GM12878 (cell line): ENCODE measurements around the gene LMX1B. TPM values are rescaled to one million over a fixed set of nuclear protein-coding genes. Genes with fewer than 3 reads are reported as not detected.

Source experiments
- ATAC-seq: fragments of 200-7000 bp; cut with Tn5 transposase; 3 replicates; pipeline ENCODE4 v1.9.1; 2020; ENCODE audit warnings: mild to moderate bottlenecking, moderate library complexity
- BruUV-seq: library from RNA; stranded (reverse); fragments of 400-500 nt; replicated peaks from 2 replicates; lab custom pipeline; 2021; lab: Mats Ljungman, UMichigan
- CTCF ChIA-PET: fragments of 300-600 bp; sonication (Branson Sonifier 250); formaldehyde crosslinking; extraction: SDS; loops from one replicate; lab custom pipeline; 2021; ENCODE audit warnings: inconsistent platforms; lab: Yijun Ruan, JAX
- POLR2A ChIA-PET: fragments of 350-600 bp; formaldehyde crosslinking; extraction: SDS; loops from one replicate; lab custom pipeline; 2021; ENCODE audit warnings: inconsistent platforms; lab: Charles Lee
- RAD21 ChIA-PET: fragments of 300-600 bp; sonication (Branson Sonifier 250); formaldehyde crosslinking; loops from one replicate; lab custom pipeline; 2023; ENCODE audit warnings: antibody characterized with exemption; ENCODE audit not compliant: unreplicated experiment; lab: Charles Lee
- SMC1A ChIA-PET: fragments of 300-600 bp; sonication (Branson Sonifier 250); formaldehyde crosslinking; loops from one replicate; lab custom pipeline; 2023; ENCODE audit not compliant: unreplicated experiment, uncharacterized antibody; lab: Charles Lee
- DNase-seq: peaks from one replicate; pipeline ENCODE4 v3.0.0-alpha.2; 2011; ENCODE audit warnings: low read depth, low spot score
- FAIRE-seq: peaks from 3 replicates; lab custom pipeline; 2011; peaks lifted over from hg19 to GRCh38; lab: Jason Lieb, UNC
- H2AFZ ChIP-seq: 2 replicates; pipeline ENCODE4 v1.6.0; 2011; ENCODE audit warnings: low read depth, low read length, control low read depth; ENCODE audit not compliant: control insufficient read depth
- H3K27ac ChIP-seq: 2 replicates; pipeline ENCODE4 v1.5.1; 2011; ENCODE audit warnings: control low read depth; ENCODE audit not compliant: control insufficient read depth, insufficient read depth
- H3K27me3 ChIP-seq, 2 experiments: replicated peaks in 1 of 2; 2 replicates each; pipeline versions ENCODE4 v1.6.0 to v1.6.1; 2011; ENCODE audit warnings: low read length in 1 of 2; ENCODE audit not compliant: control insufficient read depth in 2 of 2, insufficient read depth in 2 of 2
- H3K36me3 ChIP-seq, 2 experiments: 2 replicates each; pipeline ENCODE4 v1.5.1; 2011; ENCODE audit warnings: low read length in 1 of 2; ENCODE audit not compliant: control insufficient read depth in 2 of 2, insufficient read depth in 2 of 2
- H3K4me1 ChIP-seq: 2 replicates; pipeline ENCODE4 v1.6.1; 2011; ENCODE audit warnings: mild to moderate bottlenecking, low read length, moderate library complexity, mixed read lengths; ENCODE audit not compliant: control insufficient read depth, insufficient read depth
- H3K4me2 ChIP-seq: 2 replicates; pipeline ENCODE4 v1.6.0; 2011; ENCODE audit warnings: control low read depth; ENCODE audit not compliant: control insufficient read depth, insufficient read depth
- H3K4me3 ChIP-seq: fragments of 200-600 bp; sonication (generic); 2 replicates; pipeline ENCODE4 v1.5.1; 2016
- H3K79me2 ChIP-seq: 2 replicates; pipeline ENCODE4 v1.6.0; 2011; ENCODE audit warnings: low read length; ENCODE audit not compliant: control insufficient read depth, insufficient read depth
- H3K9ac ChIP-seq: 2 replicates; pipeline ENCODE4 v1.8.0; 2011; ENCODE audit warnings: low read length, control low read depth, mixed read lengths; ENCODE audit not compliant: control insufficient read depth, insufficient read depth
- H3K9me3 ChIP-seq: replicated peaks from 3 replicates; pipeline ENCODE4 v1.5.1; 2011; ENCODE audit warnings: mild to moderate bottlenecking, low read length; ENCODE audit not compliant: control insufficient read depth, insufficient read depth
- H4K20me1 ChIP-seq: 2 replicates; pipeline ENCODE4 v1.6.0; 2011; ENCODE audit not compliant: control insufficient read depth, insufficient read depth
- ASH2L ChIP-seq: fragments of 300-600, 200-600 bp; sonication (generic); IDR thresholded peaks from 2 replicates; pipeline ENCODE4 v1.6.1; 2017; ENCODE audit warnings: low read depth, mild to moderate bottlenecking, borderline replicate concordance
- BCL11A ChIP-seq: IDR thresholded peaks from 2 replicates; pipeline ENCODE4 v1.6.1; 2011; ENCODE audit warnings: low read depth, low read length
- GABPA ChIP-seq: IDR thresholded peaks from 2 replicates; pipeline ENCODE4 v1.6.1; 2014; ENCODE audit warnings: antibody characterized with exemption, low read depth, mild to moderate bottlenecking, inconsistent platforms
- HDAC2 ChIP-seq: fragments of 200-600 bp; sonication (generic); IDR thresholded peaks from 2 replicates; pipeline ENCODE4 v1.6.1; 2017
- KAT2A ChIP-seq: conservative IDR thresholded peaks from 2 replicates; pipeline ENCODE4 v1.6.1; 2011; ENCODE audit warnings: low read depth, low read length; ENCODE audit not compliant: control insufficient read depth
- POLR2AphosphoS5 ChIP-seq: IDR thresholded peaks from 2 replicates; pipeline ENCODE4 v1.6.1; 2011; ENCODE audit warnings: mild to moderate bottlenecking, low read length, inconsistent platforms
- POU2F2 ChIP-seq: IDR thresholded peaks from 3 replicates; pipeline ENCODE4 v1.6.1; 2011; ENCODE audit warnings: low read depth, mild to moderate bottlenecking, low read length, borderline replicate concordance
- SRF ChIP-seq, 2 experiments: IDR thresholded peaks; 2 replicates each; pipeline ENCODE4 v1.6.1; 2011; ENCODE audit warnings: low read depth in 2 of 2, low read length in 2 of 2, mild to moderate bottlenecking in 1 of 2, moderate library complexity in 1 of 2
- SUPT20H ChIP-seq: IDR thresholded peaks from 2 replicates; pipeline ENCODE4 v1.6.1; 2011; ENCODE audit warnings: low read depth, mild to moderate bottlenecking, low read length, moderate library complexity, borderline replicate concordance; ENCODE audit not compliant: control insufficient read depth
- TAF1 ChIP-seq: IDR thresholded peaks from 2 replicates; pipeline ENCODE4 v1.6.1; 2011; ENCODE audit warnings: mild to moderate bottlenecking, low read depth, low read length, borderline replicate concordance
- ZBTB11 ChIP-seq: fragments of 450-650 bp; formaldehyde crosslinking; IDR thresholded peaks from 2 replicates; pipeline ENCODE4 v1.5.0; 2022; ENCODE audit warnings: mild to moderate bottlenecking, missing genetic modification characterization
- WGBS: methylation state at CpG from one replicate; pipeline ENCODE4 v1.1.6; 2016; ENCODE audit warnings: low lambda C conversion rate; ENCODE audit not compliant: insufficient replicate concordance, insufficient coverage; ENCODE audit errors: missing lambda C conversion rate; 5-methylcytosine and 5-hydroxymethylcytosine counted together
- in situ Hi-C: fragments of 300-500 bp; cut with MboI; formaldehyde crosslinking; loops from 9 replicates; pipeline ENCODE4 v1.14.3; 2018; ENCODE audit warnings: mixed read lengths
- intact Hi-C: fragments of 100-400 bp; cut with micrococcal nuclease; formaldehyde crosslinking; loops from one replicate; pipeline ENCODE4 v1.14.2; 2022; ENCODE audit not compliant: unreplicated experiment
- polyA plus RNA-seq, 11 experiments: library from polyadenylated mRNA; depleted of rRNA in 4 of 11; unstranded in 6 of 11; stranded (reverse) in 5 of 11; fragments of >200 nt; fragmentation: Nextera tagmentation in 4 of 11; fragmentation: Illumina TruSeq in 1 of 11; extraction: Ambion mirVana in 4 of 11; extraction: Trizol in 1 of 11; gene quantifications; 1 replicate in 1 of 11; 2 replicates in 10 of 11; pipeline versions ENCODE4 v1.2.1 to v1.2.3, GENCODE V29; 2011 to 2016; ENCODE audit warnings: inconsistent platforms in 2 of 11, missing spikeins in 2 of 11, low read depth in 1 of 11
- total RNA-seq, 4 experiments: library from RNA; depleted of rRNA in 3 of 4; stranded (reverse); fragments of >200 nt in 3 of 4; fragmentation: Illumina TruSeq in 1 of 4; extraction: Trizol in 1 of 4; gene quantifications; 2 replicates each; pipeline versions ENCODE4 v1.2.1 to v1.2.3, GENCODE V29; 2013 to 2021
- TF ChIP-seq, protein P1 (sequence below): fragments of 450-650 bp; IDR thresholded peaks from 2 replicates; pipeline ENCODE4 v1.6.1; 2016; ENCODE audit warnings: mild to moderate bottlenecking, moderate library complexity, borderline replicate concordance
- TF ChIP-seq, protein P2 (sequence below): fragments of 450-650 bp; IDR thresholded peaks from 2 replicates; pipeline ENCODE4 v1.6.1; 2017; ENCODE audit warnings: mild to moderate bottlenecking

LMX1B gene
- total and polyA plus RNA-seq, 10 of the 15 experiments (the other 5 are each of a cell fraction or from before 2014, with no cell fraction given) = not detected

DNA sequence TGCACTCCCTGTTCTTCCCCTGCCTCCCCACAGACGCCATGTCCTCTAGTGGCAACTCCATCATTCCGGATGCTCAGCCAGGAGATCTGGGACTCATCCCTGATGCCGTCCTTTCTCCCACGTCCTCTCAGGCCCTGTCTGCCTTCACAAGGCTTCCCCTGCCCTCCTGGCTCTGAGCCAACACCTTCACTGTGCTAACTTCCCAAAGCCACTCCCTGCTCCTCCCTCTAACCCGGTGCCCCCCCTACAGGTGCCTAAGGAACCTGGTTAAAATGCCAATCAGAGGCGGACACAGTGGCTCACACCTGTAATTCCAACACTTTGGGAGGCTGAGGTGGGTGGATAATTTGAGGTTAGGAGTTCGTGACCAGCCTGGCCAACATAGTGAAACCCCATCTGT lies 67.6 kb downstream of the LMX1B start (continued):
- TF ChIP-seq ASH2L = no peak
- no peak for TF ChIP-seq SUPT20H

- H3K4me1 ChIP-seq = no peaks in the 10 kb centered on the region
- no peak overlapping the region for H3K9ac ChIP-seq
- ChIA-PET CTCF (interaction anchor here (0.6 kb wide), 1 partner anchor 21 kb away, joined by 3 read pairs; no protein-coding TSS in a partner anchor), SMC1A (no interaction called here), RAD21 (no interaction called here), POLR2A (no interaction called here)
- no peaks in the 10 kb centered on the region for H3K9me3 ChIP-seq
- no peaks in the 10 kb centered on the region for H3K79me2 ChIP-seq
- ATAC-seq (no peak), DNase-seq (no peak), FAIRE-seq (no peak)
- no peak overlapping the region for H3K27ac ChIP-seq
- no peaks in the 10 kb centered on the region for H3K36me3 ChIP-seq
- no peaks in the 10 kb centered on the region for H4K20me1 ChIP-seq
- no peak overlapping the region for H2AFZ ChIP-seq
- peaks cover 13 to 22% of the 10 kb centered on the region in 2 experiments for H3K27me3 ChIP-seq
- intact Hi-C loops (no loop called here), in situ Hi-C loops (no loop called here)
- WGBS = 41% methylated on average over 23 of the region's 24 CpGs
- H3K4me2 ChIP-seq = no peak overlapping the region
- no peak overlapping the region for H3K4me3 ChIP-seq
- BruUV-seq = no TSS peak
- TF ChIP-seq SRF (IDR thresholded peaks at IDR 0.05; ENCODE audit: low read depth in 2 of 2, low read length in 2 of 2) (no peak), POLR2AphosphoS5 (no peak), TAF1 (no peak), KAT2A (no peak), POU2F2 (no peak), SUPT20H (no peak), GABPA (no peak), ZBTB11 (no peak), BCL11A (no peak), HDAC2 (no peak)
- TF ChIP-seq, protein P1, sequence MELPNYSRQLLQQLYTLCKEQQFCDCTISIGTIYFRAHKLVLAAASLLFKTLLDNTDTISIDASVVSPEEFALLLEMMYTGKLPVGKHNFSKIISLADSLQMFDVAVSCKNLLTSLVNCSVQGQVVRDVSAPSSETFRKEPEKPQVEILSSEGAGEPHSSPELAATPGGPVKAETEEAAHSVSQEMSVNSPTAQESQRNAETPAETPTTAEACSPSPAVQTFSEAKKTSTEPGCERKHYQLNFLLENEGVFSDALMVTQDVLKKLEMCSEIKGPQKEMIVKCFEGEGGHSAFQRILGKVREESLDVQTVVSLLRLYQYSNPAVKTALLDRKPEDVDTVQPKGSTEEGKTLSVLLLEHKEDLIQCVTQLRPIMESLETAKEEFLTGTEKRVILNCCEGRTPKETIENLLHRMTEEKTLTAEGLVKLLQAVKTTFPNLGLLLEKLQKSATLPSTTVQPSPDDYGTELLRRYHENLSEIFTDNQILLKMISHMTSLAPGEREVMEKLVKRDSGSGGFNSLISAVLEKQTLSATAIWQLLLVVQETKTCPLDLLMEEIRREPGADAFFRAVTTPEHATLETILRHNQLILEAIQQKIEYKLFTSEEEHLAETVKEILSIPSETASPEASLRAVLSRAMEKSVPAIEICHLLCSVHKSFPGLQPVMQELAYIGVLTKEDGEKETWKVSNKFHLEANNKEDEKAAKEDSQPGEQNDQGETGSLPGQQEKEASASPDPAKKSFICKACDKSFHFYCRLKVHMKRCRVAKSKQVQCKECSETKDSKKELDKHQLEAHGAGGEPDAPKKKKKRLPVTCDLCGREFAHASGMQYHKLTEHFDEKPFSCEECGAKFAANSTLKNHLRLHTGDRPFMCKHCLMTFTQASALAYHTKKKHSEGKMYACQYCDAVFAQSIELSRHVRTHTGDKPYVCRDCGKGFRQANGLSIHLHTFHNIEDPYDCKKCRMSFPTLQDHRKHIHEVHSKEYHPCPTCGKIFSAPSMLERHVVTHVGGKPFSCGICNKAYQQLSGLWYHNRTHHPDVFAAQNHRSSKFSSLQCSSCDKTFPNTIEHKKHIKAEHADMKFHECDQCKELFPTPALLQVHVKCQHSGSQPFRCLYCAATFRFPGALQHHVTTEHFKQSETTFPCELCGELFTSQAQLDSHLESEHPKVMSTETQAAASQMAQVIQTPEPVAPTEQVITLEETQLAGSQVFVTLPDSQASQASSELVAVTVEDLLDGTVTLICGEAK = no peak
- TF ChIP-seq, protein P2, sequence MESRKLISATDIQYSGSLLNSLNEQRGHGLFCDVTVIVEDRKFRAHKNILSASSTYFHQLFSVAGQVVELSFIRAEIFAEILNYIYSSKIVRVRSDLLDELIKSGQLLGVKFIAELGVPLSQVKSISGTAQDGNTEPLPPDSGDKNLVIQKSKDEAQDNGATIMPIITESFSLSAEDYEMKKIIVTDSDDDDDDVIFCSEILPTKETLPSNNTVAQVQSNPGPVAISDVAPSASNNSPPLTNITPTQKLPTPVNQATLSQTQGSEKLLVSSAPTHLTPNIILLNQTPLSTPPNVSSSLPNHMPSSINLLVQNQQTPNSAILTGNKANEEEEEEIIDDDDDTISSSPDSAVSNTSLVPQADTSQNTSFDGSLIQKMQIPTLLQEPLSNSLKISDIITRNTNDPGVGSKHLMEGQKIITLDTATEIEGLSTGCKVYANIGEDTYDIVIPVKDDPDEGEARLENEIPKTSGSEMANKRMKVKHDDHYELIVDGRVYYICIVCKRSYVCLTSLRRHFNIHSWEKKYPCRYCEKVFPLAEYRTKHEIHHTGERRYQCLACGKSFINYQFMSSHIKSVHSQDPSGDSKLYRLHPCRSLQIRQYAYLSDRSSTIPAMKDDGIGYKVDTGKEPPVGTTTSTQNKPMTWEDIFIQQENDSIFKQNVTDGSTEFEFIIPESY = no peak
Observed at GRCh38 chr9:126682113-126682810, 68.5 kb downstream of the LMX1B start.
